Skeletal muscle tissue (tissue), 4 donors: ENCODE data around the gene ATP9A. TPM values are rescaled to one million over a fixed set of nuclear protein-coding genes. Genes with fewer than 3 reads are reported as not detected.
A peak's percentile ranks its signal among the peaks of the same experiment; 100 is the strongest.
"Not testable (repeated sequence)": the region's sequence is repeated elsewhere in the genome, so short reads cannot be mapped to it uniquely, and the experiment has no call there.

ENCODE experiments used
- H3K27ac ChIP-seq: one replicate; pipeline ENCODE4 v1.7.0; 2013; ENCODE audit warnings: mild to moderate bottlenecking, low read depth, low read length, inconsistent platforms
- H3K27me3 ChIP-seq, 3 donors: one replicate each; pipeline ENCODE4 v1.7.0; 2013; ENCODE audit warnings: low read length in 3 of 3; ENCODE audit not compliant: control insufficient read depth in 3 of 3, insufficient read depth in 3 of 3
- H3K36me3 ChIP-seq, 3 donors: one replicate each; pipeline ENCODE4 v1.7.0; 2013; ENCODE audit warnings: low read length in 3 of 3; ENCODE audit not compliant: control insufficient read depth in 3 of 3, insufficient read depth in 3 of 3
- H3K4me1 ChIP-seq, 3 donors: one replicate each; pipeline ENCODE4 v1.7.0; 2013; ENCODE audit warnings: low read length in 3 of 3, mild to moderate bottlenecking in 3 of 3; ENCODE audit not compliant: control insufficient read depth in 3 of 3, insufficient read depth in 3 of 3
- H3K4me3 ChIP-seq, 3 donors: one replicate each; pipeline ENCODE4 v1.7.0; 2013; ENCODE audit warnings: low read length in 3 of 3
- H3K9ac ChIP-seq, 3 donors: one replicate each; pipeline ENCODE4 v1.7.0; 2013; ENCODE audit warnings: low read length in 3 of 3, mild to moderate bottlenecking in 3 of 3, moderate library complexity in 2 of 3, low read depth in 1 of 3
- H3K9me3 ChIP-seq, 3 donors: one replicate each; pipeline ENCODE4 v1.7.0; 2013; ENCODE audit warnings: low read length in 3 of 3; ENCODE audit not compliant: control insufficient read depth in 3 of 3
- total RNA-seq: library from RNA; depleted of rRNA; stranded (reverse); fragments of >200 nt; gene quantifications from one replicate; pipeline ENCODE4 v1.2.3, GENCODE V29; 2014
- donor health status: Osteomylitis.

ATP9A gene
- total RNA-seq, 1 donor from 2014 or later, result 56.4 TPM

DNA sequence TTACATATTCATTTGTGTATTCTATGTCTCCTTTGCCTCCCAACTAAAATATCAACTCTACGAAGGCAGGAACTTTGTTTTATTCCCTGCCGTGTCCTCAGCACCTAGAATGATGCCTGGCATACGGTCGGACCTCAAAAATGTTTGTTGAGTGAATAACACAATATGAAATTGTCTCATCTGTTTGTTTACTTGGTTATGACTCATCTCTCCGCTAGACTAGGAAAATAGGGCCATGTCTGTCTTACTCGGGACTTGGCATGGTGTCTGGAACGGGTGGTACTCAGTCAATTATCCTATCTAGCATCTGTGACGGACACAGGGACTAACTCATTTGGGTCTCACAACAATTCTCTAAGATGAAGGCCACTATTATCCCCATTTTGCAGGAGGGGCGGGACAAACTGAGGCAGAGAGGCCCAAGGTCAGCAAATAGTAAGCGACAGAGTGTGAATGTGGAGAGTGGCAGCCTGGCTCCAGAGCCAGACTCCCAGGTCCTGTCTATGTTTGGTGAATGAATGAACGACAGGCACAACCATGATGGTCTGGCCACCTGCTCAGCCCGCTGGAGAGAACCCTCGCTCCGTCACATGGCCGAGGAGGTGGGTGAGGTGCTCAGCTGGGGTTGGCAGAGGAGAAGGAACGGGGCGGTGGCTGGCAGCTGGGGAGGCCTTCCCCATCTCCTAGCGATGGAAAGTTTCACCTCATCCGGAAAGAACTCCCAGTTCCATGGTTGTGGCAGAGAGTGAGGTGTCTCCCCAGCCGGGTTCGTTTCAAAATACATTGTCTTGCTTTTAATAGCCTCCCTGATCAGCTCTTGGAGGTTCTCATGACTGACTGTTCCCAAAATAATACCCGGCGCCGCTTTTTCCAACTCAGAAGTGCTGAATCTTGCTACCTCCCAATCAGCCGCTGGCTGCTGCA lies 198.1 kb downstream of the ATP9A start:
- Histone ChIP-seq H3K4me3 (peak overlapping the region; percentile 17 to 72 (median 58)), H3K27ac (peak overlapping the region; percentile 93), H3K9ac (peak overlapping the region; percentile 63 to 83 (median 67))

DNA sequence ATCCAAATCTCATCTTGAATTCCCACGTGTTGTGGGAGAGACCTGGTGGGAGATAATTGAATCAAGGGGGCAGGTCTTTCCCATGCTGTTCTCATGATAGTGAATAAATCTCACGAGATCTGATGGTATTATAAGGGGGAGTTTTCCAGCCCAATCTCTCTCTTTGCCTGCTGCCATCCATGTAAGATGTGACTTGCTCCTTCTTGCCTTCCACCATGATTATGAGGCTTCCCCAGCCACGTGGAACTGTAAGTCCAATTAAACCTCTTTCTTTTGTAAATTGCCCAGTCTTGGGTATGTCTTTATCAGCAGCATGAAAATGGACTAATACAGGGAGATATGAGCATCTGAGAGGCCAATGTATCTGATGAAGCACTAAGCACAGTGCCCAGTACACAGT lies 199.7 kb downstream of the ATP9A start:
- H3K27ac ChIP-seq, result not testable (repeated sequence)

More for the DNA sequence above, 198.1 kb downstream of the ATP9A start:
- no peaks in the 10 kb centered on the region for H3K36me3 ChIP-seq
- peaks cover 30 to 34% (median 33%) of the 10 kb centered on the region in 3 donors for H3K4me1 ChIP-seq
- H3K9me3 ChIP-seq, result peaks cover 0 to 3% (median 0%) of the 10 kb centered on the region in 3 donors
- H3K27me3 ChIP-seq, result no peaks in the 10 kb centered on the region

DNA sequence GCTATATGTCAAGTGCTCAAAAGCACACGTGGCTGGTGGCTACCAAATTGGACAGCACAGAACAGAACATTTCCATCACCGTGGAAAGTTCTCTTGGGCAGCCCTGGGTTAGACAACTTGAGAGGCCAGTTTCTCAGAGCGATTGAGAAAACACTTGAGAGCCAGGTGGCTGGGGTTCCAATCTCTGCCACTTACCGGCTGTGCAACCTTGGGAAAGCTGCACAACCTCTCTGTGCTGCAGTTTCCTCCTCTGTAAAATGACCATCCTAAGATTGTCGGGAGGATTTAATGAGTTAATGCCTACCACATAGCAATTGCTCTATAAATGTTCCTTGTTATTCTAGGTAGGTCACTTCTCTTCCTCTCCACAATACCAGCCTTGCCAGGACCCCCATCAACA lies 200.6 kb downstream of the ATP9A start:
- no peak overlapping the region for H3K27ac ChIP-seq
- H3K36me3 ChIP-seq, result no peaks in the 10 kb centered on the region
- H3K27me3 ChIP-seq, result no peaks in the 10 kb centered on the region
- H3K4me1 ChIP-seq, result peaks cover 39 to 42% (median 39%) of the 10 kb centered on the region in 3 donors
- no peaks in the 10 kb centered on the region for H3K9me3 ChIP-seq
- H3K4me3 ChIP-seq, result no peak overlapping the region
- H3K9ac ChIP-seq, result no peak overlapping the region

More for the DNA sequence above, 199.7 kb downstream of the ATP9A start:
- not testable (repeated sequence) for H3K9me3 ChIP-seq, H3K27me3 ChIP-seq, H3K9ac ChIP-seq, H3K4me3 ChIP-seq, H3K36me3 ChIP-seq
- peaks cover 34 to 40% (median 36%) of the 10 kb centered on the region in 3 donors for H3K4me1 ChIP-seq

DNA sequence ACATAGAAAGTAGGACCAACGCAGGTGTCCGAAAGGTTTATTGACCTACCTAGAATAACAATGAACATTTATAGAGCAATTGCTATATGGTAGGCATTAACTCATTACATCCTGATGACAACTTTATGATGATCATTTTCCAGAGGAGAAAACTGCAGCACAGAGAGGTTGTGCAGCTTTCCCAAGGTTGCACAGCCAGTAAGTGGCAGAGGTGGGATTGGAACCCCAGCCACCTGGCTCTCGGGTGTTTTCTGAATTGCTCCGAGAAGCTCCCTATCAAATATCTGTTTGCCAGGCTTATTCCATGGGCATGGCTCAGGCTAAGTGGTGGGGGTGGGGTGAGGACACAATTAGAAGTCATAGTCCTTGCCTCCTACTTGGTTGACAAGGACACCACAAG lies 201.6 kb downstream of the ATP9A start:
- no peaks in the 10 kb centered on the region for H3K36me3 ChIP-seq
- no peak overlapping the region for H3K27ac ChIP-seq
- H3K9me3 ChIP-seq, result no peaks in the 10 kb centered on the region
- no peak overlapping the region for H3K4me3 ChIP-seq
- peaks cover 48 to 49% (median 48%) of the 10 kb centered on the region in 3 donors for H3K4me1 ChIP-seq
- H3K9ac ChIP-seq, result no peak overlapping the region
- no peaks in the 10 kb centered on the region for H3K27me3 ChIP-seq

DNA sequence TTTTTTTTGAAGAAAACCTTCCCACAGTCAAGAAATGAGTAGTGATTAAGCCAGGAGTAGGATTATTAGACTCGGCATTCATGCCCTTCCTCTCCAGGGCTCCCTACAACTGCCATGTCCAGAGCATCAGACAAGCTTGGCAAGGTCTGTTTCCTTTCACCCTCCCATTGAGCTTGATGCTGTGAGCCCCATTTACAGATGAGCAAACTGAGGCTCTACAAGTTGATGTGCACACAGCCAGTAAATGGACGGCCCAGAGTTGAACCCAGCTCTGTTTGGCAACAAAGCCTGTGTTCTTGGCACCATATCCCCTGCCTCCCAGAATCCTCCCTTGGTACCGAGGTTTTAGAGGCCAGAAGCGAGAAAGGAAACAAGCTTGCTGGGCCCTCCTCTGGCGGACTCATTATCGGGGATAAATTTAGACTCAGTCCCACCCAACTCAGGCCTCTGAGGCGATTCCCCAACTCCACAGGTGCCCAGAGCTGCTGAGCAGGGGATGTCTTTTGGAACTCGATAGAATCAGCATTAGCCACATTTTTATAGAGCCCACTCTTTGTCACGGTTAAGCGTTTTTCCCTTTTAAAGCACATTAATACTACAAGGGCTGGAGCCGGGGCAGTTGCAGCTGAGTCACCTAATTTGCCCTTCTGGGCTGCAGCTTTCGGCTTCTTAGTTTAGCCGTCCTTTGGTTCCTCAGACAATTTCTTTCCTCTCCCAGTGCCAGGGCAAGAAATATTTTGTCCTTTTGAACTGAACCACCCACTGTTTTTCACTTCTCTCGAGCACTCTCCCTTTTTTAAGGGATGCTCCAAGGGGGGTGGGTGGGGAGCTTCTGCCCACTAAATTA lies 202.7 kb downstream of the ATP9A start:
- no peak overlapping the region for H3K4me3 ChIP-seq
- no peaks in the 10 kb centered on the region for H3K9me3 ChIP-seq
- H3K27me3 ChIP-seq, result peaks cover 0 to 1% (median 0%) of the 10 kb centered on the region in 3 donors
- H3K4me1 ChIP-seq, result peaks cover 45 to 46% (median 45%) of the 10 kb centered on the region in 3 donors
- H3K27ac ChIP-seq, result no peak overlapping the region
- peak overlapping the region in 1 of 3 donors; percentile 25 for H3K9ac ChIP-seq
- H3K36me3 ChIP-seq, result no peaks in the 10 kb centered on the region

DNA sequence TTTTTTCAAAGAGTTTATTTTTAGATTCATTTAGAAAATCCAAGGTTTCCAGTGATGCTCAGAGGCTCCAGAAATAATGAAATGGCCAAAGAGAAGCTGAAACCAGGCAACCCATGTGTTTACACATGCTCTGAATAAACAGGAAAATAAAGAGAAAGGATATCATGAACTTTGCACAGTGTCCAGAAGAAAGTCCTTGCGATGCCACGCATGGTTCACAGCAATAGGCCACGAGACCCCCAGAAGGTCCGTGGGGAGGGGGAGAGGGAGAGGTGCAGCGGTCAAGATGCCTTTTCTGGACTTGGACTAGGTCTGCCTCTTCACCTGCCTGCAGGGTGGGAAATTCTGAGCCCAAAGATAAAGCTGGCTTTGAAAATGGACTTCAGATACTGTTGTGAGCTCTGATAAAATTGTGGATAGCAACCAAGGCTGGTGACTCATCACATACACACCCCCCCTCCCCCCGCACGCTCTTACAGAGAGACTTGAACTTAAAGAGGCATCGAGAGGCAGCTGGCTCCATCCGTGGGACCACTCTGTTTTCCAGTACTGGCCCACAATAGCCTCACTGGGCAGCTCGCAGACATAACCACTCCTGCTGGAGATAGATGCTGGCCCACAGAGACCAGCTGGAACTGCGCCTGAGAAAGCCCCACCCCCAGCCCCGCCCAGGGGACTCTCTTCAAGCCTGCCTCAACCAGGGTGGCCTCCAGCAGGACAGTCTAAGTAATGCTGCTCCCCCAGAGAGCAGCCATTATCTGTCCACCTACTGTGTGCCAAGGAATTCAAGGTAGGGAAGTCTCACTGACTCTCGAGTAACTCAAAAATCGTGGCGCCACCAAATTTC lies 204.5 kb downstream of the ATP9A start:
- peak overlapping the region in 2 of 3 donors; percentile 71 to 77 for H3K9ac ChIP-seq
- peak overlapping the region in 2 of 3 donors; percentile 87 to 94 for H3K4me3 ChIP-seq
- H3K27me3 ChIP-seq, result peaks cover 0 to 7% (median 3%) of the 10 kb centered on the region in 3 donors
- H3K27ac ChIP-seq, result peak overlapping the region; percentile 67
- no peaks in the 10 kb centered on the region for H3K9me3 ChIP-seq
- H3K4me1 ChIP-seq, result peaks cover 41 to 43% (median 43%) of the 10 kb centered on the region in 3 donors
- H3K36me3 ChIP-seq, result no peaks in the 10 kb centered on the region

DNA sequence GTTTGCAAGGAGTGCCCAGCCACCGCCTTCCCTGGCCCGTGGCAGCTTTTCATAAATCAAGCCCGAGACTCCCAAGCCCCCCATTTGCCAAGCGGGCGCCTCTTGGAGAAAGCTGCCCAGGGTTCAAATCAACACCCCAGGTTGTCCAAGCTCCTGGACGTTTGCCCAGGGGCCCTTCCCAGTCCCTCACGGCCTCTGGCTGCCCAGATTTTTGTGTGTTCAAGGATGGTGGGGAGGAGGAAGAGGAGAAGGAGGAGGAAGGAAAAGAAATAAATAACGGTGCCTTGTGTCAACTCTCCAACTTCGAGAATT lies 205.1 kb downstream of the ATP9A start:
- Histone ChIP-seq H3K9ac (peak overlapping the region; percentile 71 to 88 (median 77)), H3K36me3 (no peaks in the 10 kb centered on the region), H3K4me3 (peak overlapping the region; percentile 79 to 94 (median 87)), H3K27me3 (peaks cover 0 to 7% (median 3%) of the 10 kb centered on the region in 3 donors), H3K4me1 (peaks cover 41 to 43% (median 43%) of the 10 kb centered on the region in 3 donors), H3K9me3 (no peaks in the 10 kb centered on the region), H3K27ac (peak overlapping the region; percentile 67)

DNA sequence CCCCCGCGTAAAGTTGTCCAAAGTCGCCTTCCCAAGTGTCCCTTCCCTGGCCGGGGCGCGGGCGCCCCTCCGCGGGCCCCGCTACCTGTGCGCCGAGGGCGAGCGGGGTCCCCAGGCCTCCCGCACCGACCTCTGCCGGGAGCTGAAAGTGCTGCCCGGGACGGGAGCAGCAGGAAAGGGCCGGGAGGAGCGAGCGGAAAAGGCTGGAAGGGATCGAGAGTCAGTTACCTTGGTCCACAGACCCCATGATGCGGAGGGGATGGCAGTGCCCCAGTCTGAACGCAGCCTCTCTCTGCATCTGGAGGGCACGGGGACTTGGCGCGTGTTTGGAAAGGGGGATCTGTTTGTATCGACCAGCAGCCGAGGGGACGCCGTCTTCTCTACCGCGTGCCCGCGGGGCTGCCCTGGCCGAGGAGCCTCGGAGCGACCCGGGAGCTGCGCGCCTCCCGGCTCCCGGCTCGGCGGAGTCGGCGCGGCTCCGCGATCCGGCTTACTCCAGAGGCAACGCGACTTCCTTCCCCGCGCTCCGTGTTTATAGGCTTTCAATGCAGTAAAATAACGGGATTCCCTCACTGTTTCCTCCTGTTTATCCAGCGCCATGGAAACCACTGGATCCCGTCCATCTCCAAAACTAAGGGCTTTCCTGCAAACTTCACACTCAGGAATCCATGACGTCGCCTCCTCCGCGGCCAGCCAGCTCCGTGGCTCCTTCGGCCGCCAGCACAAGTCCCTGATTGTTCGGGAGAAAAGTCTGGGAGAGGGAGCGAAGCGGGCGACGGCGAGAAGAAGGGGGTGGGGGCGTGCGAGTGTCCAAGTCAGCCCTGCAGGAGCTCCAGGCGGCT lies 205.6 kb downstream of the ATP9A start:
- peak overlapping the region; percentile 79 to 94 (median 87) for H3K4me3 ChIP-seq
- peak overlapping the region; percentile 71 to 88 (median 77) for H3K9ac ChIP-seq
- H3K27ac ChIP-seq, result peak overlapping the region; percentile 82
- H3K27me3 ChIP-seq, result peaks cover 0 to 7% (median 3%) of the 10 kb centered on the region in 3 donors
- H3K36me3 ChIP-seq, result no peaks in the 10 kb centered on the region
- H3K4me1 ChIP-seq, result peaks cover 41 to 43% (median 43%) of the 10 kb centered on the region in 3 donors
- H3K9me3 ChIP-seq, result no peaks in the 10 kb centered on the region
